ENCODE results near the gene DGCR2. TPM values are rescaled to one million over a fixed set of nuclear protein-coding genes. Genes with fewer than 3 reads are reported as not detected.

Gene DGCR2
- total and polyA plus RNA-seq, 2 of the 8 experiments (the other 6 are each of a cell fraction or from before 2014, with no cell fraction given) = 42.3 to 62.2 TPM

- Histone ChIP-seq H2AK5ac (ENCODE audit: low read depth, low read length) (no peak overlapping the region), H3K9ac (replicated peaks in 1 of 4; ENCODE audit: extremely low read depth in 1 of 4, low read depth in 3 of 4, low read length in 3 of 4) (no peak overlapping the region), H2AFZ (ENCODE audit: low read length) (no peak overlapping the region), H3K36me3 (ENCODE audit: control insufficient read depth in 2 of 4, insufficient read depth in 4 of 4, low read length in 3 of 4) (no peaks in the 10 kb centered on the region), H3K27ac (ENCODE audit: low read depth, low read length) (no peak overlapping the region), H4K5ac (ENCODE audit: insufficient read length, low read depth, low read length) (no peak overlapping the region), H3K4me1 (replicated peaks in 1 of 4; ENCODE audit: control insufficient read depth in 3 of 4, insufficient read depth in 4 of 4, low read length in 3 of 4) (no peaks in the 10 kb centered on the region), H3K27me3 (replicated peaks in 1 of 4; ENCODE audit: control insufficient read depth in 3 of 4, extremely low read depth in 1 of 4, insufficient read depth in 3 of 4, low read length in 3 of 4) (no peaks in the 10 kb centered on the region), H3K9me3 (ENCODE audit: insufficient read depth in 2 of 2, low read depth in 1 of 2, low read length in 1 of 2) (no peaks in the 10 kb centered on the region), H3K4ac (replicated peaks; ENCODE audit: insufficient read length, low read depth, low read length) (no peak overlapping the region), H3K23me2 (ENCODE audit: low read depth, low read length) (no peaks in the 10 kb centered on the region), H4K8ac (ENCODE audit: extremely low read depth, insufficient read depth, low read length) (no peak overlapping the region), H3K79me1 (ENCODE audit: low read depth, low read length) (peaks cover 10% of the 10 kb centered on the region), H3K56ac (replicated peaks; ENCODE audit: insufficient read length, low read depth, low read length) (no peak overlapping the region), H2BK120ac (replicated peaks; ENCODE audit: low read depth, low read length) (no peak overlapping the region), H3K23ac (ENCODE audit: insufficient read length) (no peak overlapping the region), H3K4me3 (ENCODE audit: extremely low read depth in 1 of 4, insufficient read depth in 2 of 4, low read depth in 3 of 4, low read length in 4 of 4) (no peak overlapping the region), H3K18ac (ENCODE audit: extremely low read depth, low read length) (no peak overlapping the region), H4K91ac (replicated peaks; ENCODE audit: insufficient read length, low read length) (no peak overlapping the region), H3K14ac (ENCODE audit: insufficient read length) (no peak overlapping the region), H2BK5ac (ENCODE audit: low read depth, low read length) (no peak overlapping the region), H2BK15ac (ENCODE audit: low read length) (no peak overlapping the region), H3K79me2 (ENCODE audit: control insufficient read depth in 1 of 2, insufficient read depth in 2 of 2, low read length in 2 of 2) (peaks cover 0 to 38% of the 10 kb centered on the region in 2 experiments; a peak in 2 of 4 replicates), H2BK12ac (ENCODE audit: low read depth, low read length) (no peak overlapping the region), H3K4me2 (ENCODE audit: insufficient read depth in 1 of 2, low read depth in 2 of 2, low read length in 2 of 2) (no peak overlapping the region), H4K20me1 (replicated peaks in 1 of 2; ENCODE audit: control insufficient read depth in 1 of 2, insufficient read depth in 2 of 2, low read length in 2 of 2) (peaks cover 3 to 8% of the 10 kb centered on the region in 2 experiments), H2BK20ac (ENCODE audit: low read length) (no peak overlapping the region)
- ChIA-PET POLR2A (ENCODE audit: partially characterized antibody) (interaction anchor here (0.8 kb wide), 1 partner anchor 15 kb away, joined by 3 read pairs; no protein-coding TSS in a partner anchor), CTCF (ENCODE audit: partially characterized antibody) (no interaction called here)
- DNase-seq (ENCODE audit: low read depth in 1 of 2, low spot score in 2 of 2) (no peak), FAIRE-seq (no peak)
- WGBS, 2 experiments (ENCODE audit: extremely low coverage in 1 of 2, insufficient coverage in 1 of 2, insufficient read length in 1 of 2, insufficient replicate concordance in 2 of 2, low coverage in 1 of 2, low lambda C conversion rate in 2 of 2, missing lambda C conversion rate in 1 of 2) = 96% methylated on average over 4 of the region's 4 CpGs; no CpG with 5 or more reads in 1 of the 2 experiments
- TF ChIP-seq TAF1 (IDR thresholded peaks at IDR 0.05; ENCODE audit: low read depth, low read length) = no peak
- no peak for TF ChIP-seq POLR2A (IDR thresholded peaks at IDR 0.05; ENCODE audit: control extremely low read depth in 1 of 2, low read depth in 2 of 2, low read length in 2 of 2)
- no peak for TF ChIP-seq TEAD4 (IDR thresholded peaks at IDR 0.05; ENCODE audit: low read depth, low read length)
- no peak for TF ChIP-seq SP2 (IDR thresholded peaks at IDR 0.05; ENCODE audit: low read length)
- TF ChIP-seq RNF2 (IDR thresholded peaks at IDR 0.05; ENCODE audit: borderline replicate concordance, low read depth, low read length, missing control alignments, poor library complexity, severe bottlenecking) = no peak
- no peak for TF ChIP-seq KDM4A (IDR thresholded peaks at IDR 0.05; ENCODE audit: low read depth, low read length, severe bottlenecking)
- TF ChIP-seq PHF8 (conservative IDR thresholded peaks at IDR 0.05; ENCODE audit: low read depth, low read length) = no peak
- no peak for TF ChIP-seq SUZ12 (IDR thresholded peaks at IDR 0.05; ENCODE audit: low read length)
- TF ChIP-seq BRCA1 (IDR thresholded peaks at IDR 0.05; ENCODE audit: low read depth, low read length) = no peak
- no peak for TF ChIP-seq SP1 (IDR thresholded peaks at IDR 0.05; ENCODE audit: low read depth, low read length)
Observed at GRCh38 chr22:19094393-19094997, 27.7 kb downstream of the DGCR2 start.

Data from H1 (cell line).